RWPE2 (cell line): ENCODE data around the gene DAO.
"Not testable (repeated sequence)": the region's sequence is repeated elsewhere in the genome, so short reads cannot be mapped to it uniquely, and the experiment has no call there.

Experiments used
- ATAC-seq: fragments of 200-7000 bp; cut with Tn5 transposase; 3 replicates; pipeline ENCODE4 v1.9.1; 2021; ENCODE audit warnings: low read depth
- DNase-seq: peaks from one replicate; pipeline ENCODE4 v3.0.0-alpha.2; 2020; ENCODE audit warnings: low spot score
- H3K27ac ChIP-seq: fragments of 450-650 bp; 2 replicates; pipeline ENCODE4 v1.5.1; 2017; ENCODE audit warnings: mild to moderate bottlenecking; ENCODE audit not compliant: poor library complexity, severe bottlenecking
- H3K27me3 ChIP-seq: fragments of 250-450 bp; sonication (Bioruptor Pico); 2 replicates; pipeline ENCODE4 v1.5.1; 2021; ENCODE audit warnings: mild to moderate bottlenecking, moderate library complexity; ENCODE audit not compliant: insufficient read depth, poor library complexity, severe bottlenecking
- H3K36me3 ChIP-seq: fragments of 250-450 bp; sonication (Bioruptor Pico); 2 replicates; pipeline ENCODE4 v1.5.1; 2020; ENCODE audit warnings: low read depth, mild to moderate bottlenecking, moderate library complexity
- H3K4me1 ChIP-seq: fragments of 250-450 bp; sonication (Bioruptor Pico); 2 replicates; pipeline ENCODE4 v1.5.1; 2021; ENCODE audit warnings: mild to moderate bottlenecking, moderate library complexity; ENCODE audit not compliant: insufficient read depth, poor library complexity, severe bottlenecking
- H3K4me3 ChIP-seq: fragments of 250-450 bp; sonication (Bioruptor Pico); 2 replicates; pipeline ENCODE4 v1.5.1; 2021; ENCODE audit warnings: mild to moderate bottlenecking, moderate library complexity; ENCODE audit not compliant: severe bottlenecking
- H3K9me3 ChIP-seq: fragments of 250-450 bp; sonication (Bioruptor Pico); 2 replicates; pipeline ENCODE4 v1.5.1; 2021; ENCODE audit warnings: mild to moderate bottlenecking, moderate library complexity; ENCODE audit not compliant: severe bottlenecking
- TF ChIP-seq, protein P1 (sequence below): fragments of 450-650 bp; IDR thresholded peaks from one replicate; pipeline ENCODE4 v1.5.1; 2017; ENCODE audit warnings: mild to moderate bottlenecking, moderate library complexity; ENCODE audit not compliant: poor library complexity, severe bottlenecking

DAO gene

DNA sequence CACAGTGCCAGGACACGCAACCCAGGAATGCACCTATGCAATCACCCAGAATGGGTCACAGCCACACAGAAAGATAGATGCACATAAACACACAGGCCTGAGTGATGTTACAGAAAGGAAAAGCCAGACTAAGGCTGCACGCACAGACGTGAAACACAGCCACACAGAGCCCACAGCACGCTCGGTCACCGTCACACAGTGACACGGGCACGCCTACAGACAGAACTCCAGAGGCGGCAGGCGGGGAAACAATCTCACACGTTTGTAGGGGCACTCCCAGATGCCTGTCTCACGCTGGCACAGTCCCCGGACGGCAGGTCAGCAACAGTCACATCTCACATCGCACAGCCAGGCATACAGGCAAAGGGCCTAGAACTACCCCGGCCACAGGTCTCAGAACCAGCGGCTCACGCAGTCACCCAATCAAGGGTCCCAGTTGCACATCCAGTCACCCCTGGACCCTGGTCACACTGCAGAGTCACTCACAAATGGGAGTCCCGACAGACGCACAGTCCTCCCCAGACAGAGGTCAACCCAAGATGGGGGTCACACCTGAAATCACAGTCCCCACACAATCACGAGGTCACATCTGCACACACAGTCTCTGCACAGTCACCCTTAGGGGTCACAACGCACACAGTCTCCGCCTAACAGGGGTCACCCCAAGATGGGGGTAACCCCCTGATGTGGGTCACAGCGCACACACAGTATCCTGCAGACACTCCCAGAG lies 23.3 kb upstream of the DAO start:
- Histone ChIP-seq H3K9me3 (no peaks in the 10 kb centered on the region), H3K4me1 (peaks cover 32% of the 10 kb centered on the region), H3K4me3 (peak overlapping the region; percentile 88), H3K27ac (peak overlapping the region; percentile 94), H3K36me3 (peaks cover 41% of the 10 kb centered on the region), H3K27me3 (no peaks in the 10 kb centered on the region)
- DNase-seq = no peak
- TF ChIP-seq, protein P1, sequence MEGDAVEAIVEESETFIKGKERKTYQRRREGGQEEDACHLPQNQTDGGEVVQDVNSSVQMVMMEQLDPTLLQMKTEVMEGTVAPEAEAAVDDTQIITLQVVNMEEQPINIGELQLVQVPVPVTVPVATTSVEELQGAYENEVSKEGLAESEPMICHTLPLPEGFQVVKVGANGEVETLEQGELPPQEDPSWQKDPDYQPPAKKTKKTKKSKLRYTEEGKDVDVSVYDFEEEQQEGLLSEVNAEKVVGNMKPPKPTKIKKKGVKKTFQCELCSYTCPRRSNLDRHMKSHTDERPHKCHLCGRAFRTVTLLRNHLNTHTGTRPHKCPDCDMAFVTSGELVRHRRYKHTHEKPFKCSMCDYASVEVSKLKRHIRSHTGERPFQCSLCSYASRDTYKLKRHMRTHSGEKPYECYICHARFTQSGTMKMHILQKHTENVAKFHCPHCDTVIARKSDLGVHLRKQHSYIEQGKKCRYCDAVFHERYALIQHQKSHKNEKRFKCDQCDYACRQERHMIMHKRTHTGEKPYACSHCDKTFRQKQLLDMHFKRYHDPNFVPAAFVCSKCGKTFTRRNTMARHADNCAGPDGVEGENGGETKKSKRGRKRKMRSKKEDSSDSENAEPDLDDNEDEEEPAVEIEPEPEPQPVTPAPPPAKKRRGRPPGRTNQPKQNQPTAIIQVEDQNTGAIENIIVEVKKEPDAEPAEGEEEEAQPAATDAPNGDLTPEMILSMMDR = no peak
- peak; percentile 29 for ATAC-seq

DNA sequence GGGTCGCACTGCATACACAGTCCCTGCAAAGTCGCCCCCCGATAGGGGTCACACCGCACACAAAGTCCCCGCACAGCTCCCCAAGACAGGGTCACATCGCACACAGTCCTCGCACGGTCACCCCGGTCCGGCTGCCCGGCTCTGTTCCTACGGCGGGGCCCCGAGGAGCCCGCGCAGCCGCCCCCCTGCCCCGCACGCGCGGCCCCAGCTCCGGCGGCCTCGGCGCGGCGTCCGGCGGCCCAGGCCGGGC lies 22.8 kb upstream of the DAO start:
- no peaks in the 10 kb centered on the region for H3K27me3 ChIP-seq
- peak overlapping the region; percentile 88 for H3K4me3 ChIP-seq
- no peak for DNase-seq
- TF ChIP-seq, protein P1 = no peak
- H3K4me1 ChIP-seq = peaks cover 32% of the 10 kb centered on the region
- peaks cover 36% of the 10 kb centered on the region for H3K36me3 ChIP-seq
- peak overlapping the region; percentile 94 for H3K27ac ChIP-seq
- no peak for ATAC-seq
- H3K9me3 ChIP-seq = no peaks in the 10 kb centered on the region

DNA sequence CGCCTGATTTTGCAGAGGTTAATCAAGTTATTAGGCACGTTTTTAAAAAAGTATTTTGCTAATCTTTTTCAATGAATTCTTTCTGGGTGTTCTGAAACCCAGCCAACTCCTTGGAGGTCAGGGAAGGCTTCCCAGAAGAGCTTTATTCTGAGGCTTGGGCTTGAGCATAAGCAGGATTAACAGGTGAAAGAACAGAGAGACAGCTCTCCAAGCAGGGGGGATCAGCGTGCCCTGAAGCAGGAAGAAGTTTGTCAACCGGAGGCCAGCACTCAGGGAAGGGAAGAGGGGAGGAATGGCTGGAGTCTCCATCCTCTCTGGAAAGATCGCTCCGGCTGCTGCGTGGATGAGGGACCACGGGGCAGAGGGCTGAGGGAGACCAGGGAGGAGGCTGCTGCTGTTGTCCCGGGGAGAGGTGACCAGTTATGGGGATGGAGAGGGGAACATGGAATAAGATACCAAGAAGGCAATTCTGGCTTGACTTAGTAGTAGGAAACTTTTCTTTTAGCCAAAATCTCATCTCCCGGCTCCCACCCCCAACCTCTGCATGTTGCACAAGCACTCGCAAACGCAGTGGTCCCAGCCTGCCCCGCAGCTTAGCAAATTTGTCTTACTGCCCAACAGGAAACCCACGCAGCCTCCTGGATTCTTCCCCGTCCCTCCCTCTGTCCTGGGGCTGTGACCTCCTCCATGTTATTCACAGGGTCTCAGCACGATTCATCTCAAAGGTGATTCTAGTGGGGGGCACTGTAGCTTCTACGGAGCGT lies 21.4 kb upstream of the DAO start:
- H3K27me3 ChIP-seq = no peaks in the 10 kb centered on the region
- peaks cover 24% of the 10 kb centered on the region for H3K4me1 ChIP-seq
- ATAC-seq = no peak

DNA sequence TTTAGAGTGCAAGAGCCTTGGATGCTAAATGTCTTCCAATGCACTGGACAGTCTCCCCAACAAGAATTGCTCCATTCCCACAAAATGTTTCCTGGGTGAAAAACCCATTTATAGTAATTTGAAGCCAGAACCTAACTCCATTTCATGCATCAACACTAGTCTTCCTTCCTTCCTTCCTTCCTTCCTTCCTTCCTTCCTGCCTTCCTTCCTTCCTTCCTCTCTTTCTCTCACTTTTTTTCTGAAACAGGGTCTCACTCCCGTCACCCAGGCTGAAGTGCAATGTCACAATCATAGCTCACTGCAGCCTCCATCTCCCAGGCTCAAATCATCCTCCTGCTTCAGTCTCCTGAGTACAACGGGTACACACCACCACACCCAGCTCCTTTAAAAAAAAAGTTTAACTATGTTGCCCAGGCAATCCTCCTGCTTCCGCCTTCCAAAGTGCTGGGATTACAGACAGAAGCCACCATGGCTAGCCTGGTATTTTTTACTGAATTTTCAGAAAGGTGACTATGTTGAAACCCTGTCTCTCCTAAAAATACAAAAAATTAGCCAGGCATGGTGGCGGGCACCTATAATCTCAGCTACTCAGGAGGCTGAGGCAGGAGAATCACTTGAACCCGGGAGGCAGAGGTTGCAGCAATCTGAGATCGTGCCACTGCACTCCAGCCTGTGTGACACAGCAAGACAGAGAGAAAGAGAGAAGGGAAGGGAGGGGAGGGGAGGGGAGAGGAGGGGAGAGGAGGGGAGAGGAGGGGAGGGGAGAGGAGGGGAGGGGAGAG lies 20.6 kb upstream of the DAO start:
- H3K4me1 ChIP-seq = peaks cover 16% of the 10 kb centered on the region
- H3K27ac ChIP-seq, H3K9me3 ChIP-seq, ATAC-seq, H3K4me3 ChIP-seq, DNase-seq, H3K27me3 ChIP-seq: not testable (repeated sequence)
- peaks cover 13% of the 10 kb centered on the region for H3K36me3 ChIP-seq

More for the DNA sequence above, 21.4 kb upstream of the DAO start:
- no peak for DNase-seq
- TF ChIP-seq, protein P1 = no peak
- Histone ChIP-seq H3K4me3 (peak overlapping the region; percentile 88), H3K36me3 (peaks cover 22% of the 10 kb centered on the region), H3K9me3 (no peaks in the 10 kb centered on the region), H3K27ac (peak overlapping the region; percentile 94)

DNA sequence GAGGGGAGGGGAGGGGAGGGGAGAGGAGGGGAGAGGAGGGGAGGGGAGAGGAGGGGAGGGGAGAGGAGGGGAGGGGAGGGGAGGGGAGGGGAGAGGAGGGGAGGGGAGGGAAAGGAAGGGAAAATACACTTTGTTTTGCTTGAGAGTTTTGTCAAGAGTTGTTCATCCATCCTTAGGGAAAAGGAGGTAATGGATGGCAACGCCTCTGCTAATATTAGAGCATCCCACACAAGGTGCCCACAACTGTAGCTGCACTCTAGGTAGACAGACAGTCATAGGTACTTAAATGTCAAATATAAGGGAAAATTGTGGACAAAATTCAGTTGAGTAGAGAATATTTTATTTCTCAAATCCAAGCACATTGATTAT lies 20.0 kb upstream of the DAO start:
- DNase-seq = no peak
- Histone ChIP-seq H3K27ac (no peak overlapping the region), H3K4me3 (no peak overlapping the region), H3K4me1 (peaks cover 12% of the 10 kb centered on the region), H3K27me3 (no peaks in the 10 kb centered on the region), H3K36me3 (peaks cover 10% of the 10 kb centered on the region), H3K9me3 (no peaks in the 10 kb centered on the region)
- ATAC-seq = no peak
- TF ChIP-seq, protein P1 = no peak
